Activated T-helper 2 cell treated with anti-CD3 and anti-CD28 coated beads, Interferon-gamma antibody, Interleukin-2, Interleukin-4, amounts not matched to agents 10 μg/mL and 5 μg/mL and 100 μg/mL, durations not matched to agents 14 hours and 24 hours and 36 hours (primary cell): Measurements from ENCODE around the gene PLD2. TPM values are rescaled to one million over a fixed set of nuclear protein-coding genes. Genes with fewer than 3 reads are reported as not detected.

Experiments used
- DNase-seq: peaks from one replicate; pipeline ENCODE4 v3.0.0; 2021; ENCODE audit warnings: low spot score
- H3K27ac Mint-ChIP-seq: one replicate; pipeline ENCODE4 v1.8.0; 2021; ENCODE audit warnings: mixed read lengths
- H3K27me3 Mint-ChIP-seq: one replicate; pipeline ENCODE4 v1.8.0; 2021; ENCODE audit warnings: low read depth, mixed read lengths
- H3K36me3 Mint-ChIP-seq: one replicate; pipeline ENCODE4 v1.8.0; 2021; ENCODE audit warnings: low read depth, mixed read lengths
- H3K4me1 Mint-ChIP-seq: one replicate; pipeline ENCODE4 v1.8.0; 2021; ENCODE audit warnings: low read depth, mixed read lengths
- H3K4me3 Mint-ChIP-seq: one replicate; pipeline ENCODE4 v1.8.0; 2021; ENCODE audit warnings: low read depth, mild to moderate bottlenecking, moderate library complexity, mixed read lengths
- H3K9me3 Mint-ChIP-seq: one replicate; pipeline ENCODE4 v1.8.0; 2021; ENCODE audit warnings: mixed read lengths
- intact Hi-C: fragments of 100-400 bp; cut with micrococcal nuclease; formaldehyde crosslinking; loops from one replicate; pipeline ENCODE4 v1.15.1; 2023
- total RNA-seq: library from RNA; stranded (reverse); gene quantifications from 2 replicates; pipeline ENCODE4 v1.2.3, GENCODE V29; 2022

PLD2 gene, protein sequence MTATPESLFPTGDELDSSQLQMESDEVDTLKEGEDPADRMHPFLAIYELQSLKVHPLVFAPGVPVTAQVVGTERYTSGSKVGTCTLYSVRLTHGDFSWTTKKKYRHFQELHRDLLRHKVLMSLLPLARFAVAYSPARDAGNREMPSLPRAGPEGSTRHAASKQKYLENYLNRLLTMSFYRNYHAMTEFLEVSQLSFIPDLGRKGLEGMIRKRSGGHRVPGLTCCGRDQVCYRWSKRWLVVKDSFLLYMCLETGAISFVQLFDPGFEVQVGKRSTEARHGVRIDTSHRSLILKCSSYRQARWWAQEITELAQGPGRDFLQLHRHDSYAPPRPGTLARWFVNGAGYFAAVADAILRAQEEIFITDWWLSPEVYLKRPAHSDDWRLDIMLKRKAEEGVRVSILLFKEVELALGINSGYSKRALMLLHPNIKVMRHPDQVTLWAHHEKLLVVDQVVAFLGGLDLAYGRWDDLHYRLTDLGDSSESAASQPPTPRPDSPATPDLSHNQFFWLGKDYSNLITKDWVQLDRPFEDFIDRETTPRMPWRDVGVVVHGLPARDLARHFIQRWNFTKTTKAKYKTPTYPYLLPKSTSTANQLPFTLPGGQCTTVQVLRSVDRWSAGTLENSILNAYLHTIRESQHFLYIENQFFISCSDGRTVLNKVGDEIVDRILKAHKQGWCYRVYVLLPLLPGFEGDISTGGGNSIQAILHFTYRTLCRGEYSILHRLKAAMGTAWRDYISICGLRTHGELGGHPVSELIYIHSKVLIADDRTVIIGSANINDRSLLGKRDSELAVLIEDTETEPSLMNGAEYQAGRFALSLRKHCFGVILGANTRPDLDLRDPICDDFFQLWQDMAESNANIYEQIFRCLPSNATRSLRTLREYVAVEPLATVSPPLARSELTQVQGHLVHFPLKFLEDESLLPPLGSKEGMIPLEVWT
- total RNA-seq, result 22.3 and 26.6 TPM in 2 replicates

DNA sequence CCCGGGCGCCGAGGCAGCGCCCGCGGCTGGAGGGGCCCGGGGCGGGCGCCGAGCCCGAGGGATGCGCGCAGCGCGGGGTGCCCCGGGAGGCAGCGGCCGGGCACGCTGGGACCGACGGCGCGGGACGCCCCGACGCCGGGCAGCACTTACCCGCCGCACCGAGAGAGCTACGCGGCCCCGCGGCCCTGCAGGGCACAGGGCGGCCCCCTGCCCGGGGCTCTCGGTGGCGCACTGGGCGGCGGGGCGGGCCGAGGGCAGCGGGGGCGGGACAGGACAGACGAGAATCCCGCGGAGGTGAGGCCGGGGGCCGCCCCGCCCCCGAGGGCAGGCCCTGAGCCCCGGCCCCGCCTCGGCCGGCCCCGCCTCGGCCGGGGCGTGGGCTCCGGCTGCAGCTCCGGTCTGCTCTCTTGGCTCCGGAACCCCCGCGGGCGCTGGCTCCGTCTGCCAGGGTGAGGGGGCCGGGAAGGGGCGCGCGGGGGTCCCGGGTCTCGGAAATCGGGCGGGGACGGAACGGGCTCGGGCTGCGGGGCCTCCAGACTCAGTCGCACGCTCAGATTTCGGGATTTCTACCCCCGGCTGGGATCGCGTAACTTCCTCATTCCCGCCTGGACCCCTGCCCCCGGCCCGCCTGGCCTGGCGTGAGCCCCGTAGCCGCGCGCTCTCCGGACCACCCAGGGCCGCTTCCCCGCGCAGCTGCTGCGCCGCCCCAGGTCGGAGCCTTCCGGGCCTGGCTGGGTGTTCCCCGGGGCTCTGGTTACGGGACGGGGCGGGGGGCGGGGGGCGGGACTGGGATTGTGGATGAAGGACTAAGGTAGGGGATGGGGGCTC lies at the start of gene PLD2:
Gene PLD2 (plus strand): TSS at position 376 of the 828 bp plus-strand sequence. CDS start 621 bp downstream, outside the sequence.
- no peak within 1 kb of the TSS for H3K27ac Mint-ChIP-seq
- peak; percentile 85 for DNase-seq
- no peaks in the 10 kb centered on the region for H3K9me3 Mint-ChIP-seq
- peaks cover 10% of the 10 kb centered on the region for H3K36me3 Mint-ChIP-seq
- peak within 1 kb of the TSS; percentile 77 for H3K4me3 Mint-ChIP-seq
- no peaks in the 10 kb centered on the region for H3K27me3 Mint-ChIP-seq
- intact Hi-C loops, result no loop called here
- peaks cover 11% of the 10 kb centered on the region for H3K4me1 Mint-ChIP-seq

DNA sequence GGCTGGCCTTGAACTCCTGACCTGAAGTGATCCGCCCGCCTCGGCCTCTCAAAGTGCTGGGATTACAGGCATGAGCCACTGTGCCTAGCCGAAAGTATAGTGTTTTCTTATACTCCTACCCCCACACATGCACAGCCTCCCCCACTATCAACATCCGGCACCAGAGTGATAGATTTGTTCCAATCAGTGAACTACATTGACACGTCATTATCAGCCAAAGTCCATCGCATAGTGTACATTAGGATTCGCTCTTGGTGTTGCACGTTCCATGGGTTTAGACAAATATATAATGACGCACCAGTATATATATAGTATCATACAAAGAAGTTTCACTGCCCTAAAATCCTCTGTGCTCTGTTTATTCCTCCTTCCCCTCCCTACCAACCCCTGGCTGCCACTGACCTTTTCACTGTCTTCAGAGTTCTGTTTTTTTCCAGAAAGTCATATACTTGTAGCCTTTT lies 47.1 kb upstream of the PLD2 start:
- Mint-ChIP-seq H3K9me3 (no peaks in the 10 kb centered on the region), H3K27ac (no peak overlapping the region), H3K4me3 (no peak overlapping the region), H3K27me3 (peaks cover 21% of the 10 kb centered on the region), H3K36me3 (no peaks in the 10 kb centered on the region), H3K4me1 (no peaks in the 10 kb centered on the region)
- no peak for DNase-seq
- intact Hi-C loops, result no loop called here

DNA sequence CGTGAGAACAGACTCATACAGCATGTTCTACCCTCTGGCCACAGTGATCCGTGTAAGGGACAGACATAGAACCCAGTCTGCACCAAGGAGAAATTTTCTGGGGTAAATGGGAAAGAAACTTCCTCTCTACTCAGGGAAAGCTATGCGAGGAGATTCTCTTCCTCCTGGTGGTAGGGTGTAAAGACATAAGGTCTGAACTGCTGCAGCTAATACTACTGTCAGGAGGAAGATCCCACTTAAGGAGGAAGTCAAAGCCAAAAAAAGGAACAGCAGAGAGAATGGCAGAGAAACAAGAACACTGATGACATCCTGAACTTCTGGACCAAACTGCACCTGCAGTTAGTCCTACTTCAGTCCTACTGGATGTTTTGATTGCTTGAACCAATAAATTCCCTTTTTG lies 42.4 kb upstream of the PLD2 start:
- Mint-ChIP-seq H3K4me3 (no peak overlapping the region), H3K27me3 (peaks cover 12% of the 10 kb centered on the region), H3K9me3 (no peaks in the 10 kb centered on the region), H3K4me1 (peaks cover 1% of the 10 kb centered on the region), H3K36me3 (no peaks in the 10 kb centered on the region), H3K27ac (no peak overlapping the region)
- intact Hi-C loops, result no loop called here
- no peak for DNase-seq

DNA sequence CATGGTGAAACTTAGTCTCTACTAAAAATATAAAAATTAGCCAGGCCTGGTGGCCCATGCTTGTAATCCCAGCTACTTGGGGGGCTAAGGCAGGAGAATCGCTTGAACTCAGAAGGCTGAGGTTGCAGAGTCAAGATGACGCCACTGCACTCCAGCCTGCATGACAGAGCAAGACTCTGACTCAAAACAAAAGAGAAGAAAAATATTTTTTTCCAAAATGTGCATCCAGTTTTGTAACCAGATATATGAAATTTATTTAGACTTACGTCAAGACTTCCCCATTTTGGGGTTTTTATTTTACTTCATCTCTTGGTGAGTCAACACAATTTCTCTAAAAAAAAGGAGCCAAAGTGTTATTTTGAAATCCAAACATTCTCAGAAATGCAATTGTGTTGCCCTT lies 40.8 kb upstream of the PLD2 start:
- intact Hi-C loops, result no loop called here
- Mint-ChIP-seq H3K36me3 (no peaks in the 10 kb centered on the region), H3K4me3 (no peak overlapping the region), H3K27ac (no peak overlapping the region), H3K4me1 (peaks cover 5% of the 10 kb centered on the region), H3K27me3 (peaks cover 10% of the 10 kb centered on the region), H3K9me3 (no peaks in the 10 kb centered on the region)
- no peak for DNase-seq

DNA sequence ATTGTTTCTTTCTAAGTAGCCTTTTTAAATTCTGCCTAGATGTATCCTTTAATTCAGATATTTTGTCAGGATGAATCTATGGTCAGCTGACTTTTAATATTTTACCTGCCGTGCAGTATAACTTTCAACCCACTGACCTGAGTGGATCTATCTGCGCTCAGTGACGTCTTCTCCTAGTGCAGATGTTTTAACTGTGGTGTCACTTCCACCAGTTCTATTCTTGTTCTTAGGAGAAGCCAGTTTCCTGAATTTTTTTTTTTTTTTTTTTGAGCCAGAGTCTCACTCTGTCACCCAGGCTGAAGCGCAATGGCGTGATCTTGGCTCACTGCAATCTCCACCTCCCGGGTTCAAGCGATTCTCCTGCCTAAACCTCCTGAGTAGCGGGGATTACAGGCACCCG lies 40.2 kb upstream of the PLD2 start:
- H3K36me3 Mint-ChIP-seq, result no peaks in the 10 kb centered on the region
- peaks cover 12% of the 10 kb centered on the region for H3K27me3 Mint-ChIP-seq
- peaks cover 9% of the 10 kb centered on the region for H3K4me1 Mint-ChIP-seq
- intact Hi-C loops, result no loop called here
- no peak for DNase-seq
- H3K4me3 Mint-ChIP-seq, result no peak overlapping the region
- H3K9me3 Mint-ChIP-seq, result no peaks in the 10 kb centered on the region
- H3K27ac Mint-ChIP-seq, result no peak overlapping the region

DNA sequence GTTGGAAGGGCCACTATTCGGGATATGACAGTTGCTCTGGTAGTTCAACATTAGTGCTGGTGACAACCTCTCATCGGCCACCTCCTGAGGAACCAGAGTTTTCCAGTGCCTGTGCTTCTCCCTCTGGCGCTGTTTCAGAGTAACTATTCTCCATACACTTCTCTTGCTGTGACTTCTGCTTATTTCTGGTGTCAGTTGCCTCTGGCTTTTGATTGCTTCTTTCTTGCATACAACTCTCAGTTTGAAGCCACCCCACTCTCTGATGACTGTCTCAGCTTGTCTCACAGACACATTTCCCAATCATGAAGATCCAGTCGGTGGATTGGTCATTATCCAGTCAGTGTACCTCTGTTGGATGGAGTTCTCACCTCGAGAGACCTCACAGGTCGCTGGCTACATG lies 38.7 kb upstream of the PLD2 start:
- Mint-ChIP-seq H3K4me3 (no peak overlapping the region), H3K9me3 (no peaks in the 10 kb centered on the region), H3K27ac (no peak overlapping the region), H3K36me3 (no peaks in the 10 kb centered on the region), H3K27me3 (peaks cover 9% of the 10 kb centered on the region), H3K4me1 (peaks cover 12% of the 10 kb centered on the region)
- intact Hi-C loops, result no loop called here
- DNase-seq, result no peak

DNA sequence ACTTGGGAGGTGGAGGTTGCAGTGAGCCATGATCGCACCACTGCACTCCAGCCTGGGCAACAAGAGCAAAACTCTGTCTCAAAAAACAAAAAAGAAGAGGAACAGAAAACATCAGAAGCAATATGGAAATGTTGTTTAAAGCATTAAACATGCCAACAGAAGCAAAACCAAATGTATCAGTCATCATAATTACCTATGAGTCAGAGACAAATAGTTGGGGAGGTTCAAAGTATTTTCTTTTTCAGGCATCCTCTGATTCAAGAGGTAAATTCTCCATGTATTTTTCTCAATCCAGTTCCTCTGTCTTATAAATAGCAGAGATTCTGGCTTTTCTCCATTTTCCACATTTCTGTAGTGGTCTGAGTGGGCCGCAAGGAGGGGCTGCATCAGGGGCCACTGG lies 37.3 kb upstream of the PLD2 start:
- Mint-ChIP-seq H3K4me3 (no peak overlapping the region), H3K36me3 (no peaks in the 10 kb centered on the region), H3K4me1 (peaks cover 12% of the 10 kb centered on the region), H3K27ac (no peak overlapping the region), H3K27me3 (peaks cover 10% of the 10 kb centered on the region), H3K9me3 (no peaks in the 10 kb centered on the region)
- intact Hi-C loops, result no loop called here
- DNase-seq, result no peak

DNA sequence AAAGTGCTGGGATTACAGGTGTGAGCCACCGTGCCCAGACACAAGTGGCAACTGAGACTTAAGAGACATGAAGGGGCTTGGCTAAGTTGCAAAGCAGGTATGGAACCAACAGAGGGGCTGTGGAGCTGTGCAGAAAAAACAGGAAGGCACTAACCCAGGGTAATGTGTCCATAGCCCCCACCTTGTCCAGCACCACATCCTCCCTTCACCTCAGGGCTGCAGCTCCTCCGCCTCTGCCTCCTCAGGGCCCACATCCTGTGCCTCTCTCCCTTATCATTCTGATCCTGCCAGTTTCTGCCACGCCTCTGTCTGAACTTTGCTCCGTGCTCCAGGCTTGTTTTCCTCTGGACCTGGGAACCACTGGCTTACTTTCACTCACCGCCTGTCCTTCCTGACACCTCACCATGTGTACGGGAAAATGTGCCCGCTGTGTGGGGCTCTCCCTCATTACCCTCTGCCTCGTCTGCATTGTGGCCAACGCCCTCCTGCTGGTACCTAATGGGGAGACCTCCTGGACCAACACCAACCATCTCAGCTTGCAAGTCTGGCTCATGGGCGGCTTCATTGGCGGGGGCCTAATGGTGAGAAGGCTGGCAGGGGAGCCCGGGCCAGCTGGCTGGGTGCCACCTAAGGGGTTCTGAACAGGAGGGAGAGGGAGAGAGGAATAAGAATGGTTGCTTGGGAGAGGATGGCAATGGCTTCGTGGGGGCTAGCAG lies 35.3 kb upstream of the PLD2 start, which contains the start of gene TM4SF5:
Gene TM4SF5 (plus strand): TSS at position 368 of the 716 bp plus-strand sequence. CDS start 37 bp downstream, at position 405.
- no peak for DNase-seq
- Mint-ChIP-seq H3K27ac (peak within 1 kb of the TSS; percentile 29), H3K9me3 (no peaks in the 10 kb centered on the region), H3K4me3 (no peak within 1 kb of the TSS), H3K4me1 (peaks cover 12% of the 10 kb centered on the region), H3K36me3 (no peaks in the 10 kb centered on the region), H3K27me3 (peaks cover 12% of the 10 kb centered on the region)
- intact Hi-C loops, result no loop called here

DNA sequence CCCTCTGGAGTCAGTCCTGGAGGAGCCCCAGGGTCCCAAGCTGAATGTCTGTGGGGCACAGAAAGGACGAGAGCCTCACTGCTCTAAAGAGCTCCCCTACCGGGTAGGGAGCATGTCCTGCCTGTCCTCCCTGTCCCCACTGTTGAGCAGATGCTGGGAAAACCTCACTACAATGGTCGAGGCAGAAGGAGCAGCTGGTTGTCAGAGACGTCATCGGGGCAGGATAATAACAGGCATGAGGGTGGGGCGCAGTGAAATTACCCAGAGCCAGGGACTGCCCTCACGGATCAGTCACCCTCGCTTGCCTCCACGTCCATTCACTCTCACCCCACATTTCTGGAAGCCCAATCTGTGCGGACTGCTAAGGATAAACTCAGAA lies 34.7 kb upstream of the PLD2 start:
- Mint-ChIP-seq H3K4me3 (no peak overlapping the region), H3K27ac (no peak overlapping the region), H3K27me3 (peaks cover 12% of the 10 kb centered on the region), H3K36me3 (no peaks in the 10 kb centered on the region), H3K4me1 (peaks cover 12% of the 10 kb centered on the region), H3K9me3 (no peaks in the 10 kb centered on the region)
- DNase-seq, result no peak
- intact Hi-C loops, result no loop called here

DNA sequence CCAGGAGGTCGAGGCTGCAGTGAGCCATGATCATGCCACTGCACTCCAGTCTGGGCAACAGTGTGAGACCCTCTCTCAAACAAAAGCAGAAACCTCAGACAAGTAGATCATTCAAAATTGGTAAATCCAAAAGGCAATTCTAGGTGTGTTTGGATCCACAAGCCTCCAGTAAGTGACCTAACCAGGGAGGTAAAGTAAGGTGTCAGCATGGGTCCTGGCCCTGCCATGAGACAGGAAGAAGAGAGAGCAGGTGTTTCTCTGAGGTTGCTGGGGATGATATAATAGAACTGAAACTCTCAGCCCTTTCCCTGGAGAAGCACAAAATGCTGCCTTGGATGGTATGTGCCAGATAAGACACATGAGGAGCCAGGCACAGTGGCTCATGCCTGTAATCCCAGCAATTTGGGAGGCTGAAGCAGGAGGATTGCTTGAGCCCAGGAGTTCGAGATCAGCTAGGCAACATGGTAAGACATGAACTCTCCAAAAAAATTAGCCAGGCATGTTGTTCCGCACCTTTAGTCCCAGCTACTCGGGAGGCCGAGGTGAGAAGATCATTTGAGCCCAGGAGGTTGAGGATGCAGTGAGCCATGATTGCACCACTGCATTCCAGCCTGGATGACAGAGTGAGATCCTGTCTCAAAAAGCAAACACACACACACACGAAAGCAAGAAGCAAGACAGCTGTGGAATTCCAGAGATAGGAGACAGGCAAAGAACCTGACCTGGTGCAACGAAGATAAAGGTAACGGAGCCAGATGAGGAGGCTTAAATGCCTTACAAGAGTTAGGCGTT lies 28.8 kb upstream of the PLD2 start:
- H3K36me3 Mint-ChIP-seq, result no peaks in the 10 kb centered on the region
- H3K27me3 Mint-ChIP-seq, result peaks cover 32% of the 10 kb centered on the region
- intact Hi-C loops, result no loop called here
- no peaks in the 10 kb centered on the region for H3K4me1 Mint-ChIP-seq
- H3K9me3 Mint-ChIP-seq, result no peaks in the 10 kb centered on the region
- H3K27ac Mint-ChIP-seq, result no peak overlapping the region
- H3K4me3 Mint-ChIP-seq, result no peak overlapping the region
- DNase-seq, result no peak

DNA sequence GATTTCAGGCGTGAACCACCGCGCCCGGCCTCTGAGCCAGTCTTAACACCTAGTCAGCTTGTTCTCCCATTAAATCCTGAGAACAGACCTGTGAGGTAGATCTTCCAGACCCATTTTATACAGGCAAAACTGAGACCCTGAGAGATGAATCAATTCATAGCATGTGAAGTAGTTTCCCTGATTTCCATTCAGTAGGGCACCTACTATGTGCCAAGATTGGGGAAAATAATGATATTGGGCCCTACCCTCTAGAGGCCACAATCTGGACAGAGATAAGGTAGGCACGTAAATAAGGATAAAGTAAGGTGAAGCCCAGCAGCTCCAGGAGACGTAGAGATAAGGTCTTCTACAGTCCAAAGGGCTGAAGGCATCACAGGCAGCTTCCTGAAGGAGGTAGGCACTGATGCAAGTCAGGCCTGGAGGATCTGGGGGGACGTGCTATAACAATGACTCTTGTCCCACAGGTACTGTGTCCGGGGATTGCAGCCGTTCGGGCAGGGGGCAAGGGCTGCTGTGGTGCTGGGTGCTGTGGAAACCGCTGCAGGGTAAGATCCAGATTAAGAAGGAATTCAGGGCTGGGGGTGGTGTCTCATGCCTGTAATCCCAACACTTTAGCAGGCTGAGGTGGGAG lies 26.5 kb upstream of the PLD2 start:
- Mint-ChIP-seq H3K4me1 (no peaks in the 10 kb centered on the region), H3K36me3 (no peaks in the 10 kb centered on the region), H3K9me3 (no peaks in the 10 kb centered on the region), H3K27me3 (peaks cover 42% of the 10 kb centered on the region), H3K4me3 (no peak overlapping the region), H3K27ac (no peak overlapping the region)
- DNase-seq, result no peak
- intact Hi-C loops, result no loop called here
